ENCODE data around the gene ARID5B. TPM values are rescaled to one million over a fixed set of nuclear protein-coding genes. Genes with fewer than 3 reads are reported as not detected.

The ARID5B gene
- polyA plus RNA-seq, 1 of the 3 experiments (the other 2 are of a cell fraction) = 10.9 TPM

- POLR2A ChIA-PET = no interaction called here
- Histone ChIP-seq H3K4me2 (no peak overlapping the region), H3K9ac (no peak overlapping the region), H3K79me2 (ENCODE audit: insufficient read depth) (peaks cover 80% of the 10 kb centered on the region), H3K4me3 (ENCODE audit: low read depth in 2 of 2, low read length in 1 of 2) (no peak overlapping the region), H3K9me2 (no peaks in the 10 kb centered on the region), H3K27me3 (ENCODE audit: insufficient read depth) (no peaks in the 10 kb centered on the region), H3K4me1 (ENCODE audit: control insufficient read depth in 1 of 2, insufficient read depth in 2 of 2, low read depth in 1 of 2, low read length in 1 of 2) (peaks cover 11 to 23% of the 10 kb centered on the region in 2 experiments), H3K36me3 (replicated peaks in 1 of 2; ENCODE audit: control insufficient read depth in 1 of 2, insufficient read depth in 2 of 2, low read length in 1 of 2) (peaks cover 12 to 17% of the 10 kb centered on the region in 2 experiments), H2AFZ (ENCODE audit: low read depth) (no peak overlapping the region), H4K20me1 (ENCODE audit: insufficient read depth) (peaks cover 6% of the 10 kb centered on the region; the same call in 1 of the 2 replicates), H3F3A (replicated peaks; ENCODE audit: insufficient read depth) (peaks cover 9% of the 10 kb centered on the region), H3K27ac (ENCODE audit: low read depth in 2 of 2, low read length in 1 of 2) (no peak overlapping the region), H3K9me3 (no peaks in the 10 kb centered on the region)
- TF ChIP-seq TCF12 (IDR thresholded peaks at IDR 0.05) = no peak
- TF ChIP-seq TAF1 (IDR thresholded peaks at IDR 0.05; ENCODE audit: borderline replicate concordance, low read depth, low read length) = no peak
- TF ChIP-seq FOXJ3 (CRISPR knock-in tag; IDR thresholded peaks at IDR 0.05) = no peak
- TF ChIP-seq FOXM1 (IDR thresholded peaks at IDR 0.05; ENCODE audit: low read depth) = no peak
- no peak for TF ChIP-seq SMC3 (IDR thresholded peaks at IDR 0.05; ENCODE audit: low read depth, low read length)
- TF ChIP-seq, protein P1, sequence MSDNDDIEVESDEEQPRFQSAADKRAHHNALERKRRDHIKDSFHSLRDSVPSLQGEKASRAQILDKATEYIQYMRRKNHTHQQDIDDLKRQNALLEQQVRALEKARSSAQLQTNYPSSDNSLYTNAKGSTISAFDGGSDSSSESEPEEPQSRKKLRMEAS (IDR thresholded peaks at IDR 0.05; ENCODE audit: low read depth) = no peak
- TF ChIP-seq JUND (IDR thresholded peaks at IDR 0.05) = no peak
- no peak for TF ChIP-seq YY1 (IDR thresholded peaks at IDR 0.05; ENCODE audit: low read depth)
- TF ChIP-seq MXI1 (IDR thresholded peaks at IDR 0.05; ENCODE audit: low read depth, low read length) = no peak
- no peak for TF ChIP-seq POLR2AphosphoS5 (IDR thresholded peaks at IDR 0.05; ENCODE audit: low read depth, low read length)
- TF ChIP-seq CTCF (IDR thresholded peaks at IDR 0.05) = no peak
- WGBS (ENCODE audit: low lambda C conversion rate) = 89% methylated on average over 2 of the region's 2 CpGs
- CTCF ChIA-PET = no interaction called here
- DNase-seq = no peak
These were observed 19.6 kb downstream of the ARID5B start for GRCh38 chr10:61921143-61921542.

DNA sequence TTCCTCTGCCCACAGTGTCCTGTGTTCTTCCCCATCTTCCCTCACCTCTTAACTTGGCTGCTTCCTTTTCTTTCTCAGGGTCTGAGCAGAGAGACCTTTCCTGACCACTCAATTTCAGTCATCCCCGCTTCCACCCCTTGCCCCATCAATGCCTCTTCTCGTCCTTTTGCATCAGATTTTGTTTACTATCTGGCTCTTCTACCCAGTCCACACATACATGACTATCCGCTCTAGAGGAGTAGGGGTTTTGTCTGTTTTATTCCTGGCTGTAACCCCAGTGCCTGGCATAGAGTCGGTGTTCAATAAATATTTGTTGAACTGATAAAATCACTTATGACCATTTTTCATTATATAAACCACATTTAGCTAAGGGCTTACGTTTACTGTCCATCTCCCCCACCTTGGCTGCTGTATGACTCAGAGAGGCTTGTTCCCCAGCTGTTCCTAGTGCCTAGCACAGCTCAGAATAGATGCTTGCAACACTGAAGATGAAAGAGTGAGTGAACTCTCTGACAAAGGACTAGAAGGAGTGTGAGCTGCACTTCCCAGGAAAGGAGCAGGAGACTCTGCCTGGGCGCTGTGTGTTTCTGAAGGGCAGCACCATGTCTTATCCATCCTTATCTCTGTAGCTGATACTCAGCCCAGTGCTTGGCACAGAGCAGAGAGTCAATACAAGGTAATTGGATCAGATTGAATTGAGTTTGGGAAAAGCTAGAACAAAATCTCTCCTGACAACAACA is 21.9 kb downstream of the ARID5B start:
- ChIA-PET POLR2A (no interaction called here), CTCF (interaction anchor here (1.1 to 1.6 kb wide), 3 partner anchors 8 to 49 kb away, joined by 3 to 4 read pairs (median 4); no protein-coding TSS in a partner anchor)
- H4K20me1 ChIP-seq (ENCODE audit: insufficient read depth) = peaks cover 6% of the 10 kb centered on the region; the same call in 1 of the 2 replicates
- no peak overlapping the region for H2AFZ ChIP-seq (ENCODE audit: low read depth)
- no peaks in the 10 kb centered on the region for H3K9me2 ChIP-seq
- no peak for TF ChIP-seq SIN3A (IDR thresholded peaks at IDR 0.05; ENCODE audit: borderline replicate concordance, low read depth, low read length)
- TF ChIP-seq FOSL2 (IDR thresholded peaks at IDR 0.05; ENCODE audit: borderline replicate concordance, low read depth) = peak; percentile 86
- peak; percentile 66; the same call in 1 of the 2 replicates for TF ChIP-seq NFIC (IDR thresholded peaks at IDR 0.05; ENCODE audit: borderline replicate concordance)
- TF ChIP-seq MXI1 (IDR thresholded peaks at IDR 0.05; ENCODE audit: low read depth, low read length) = no peak
- peak in 1 of 2 experiments; percentile 75; a peak in 2 of 4 replicates for TF ChIP-seq EP300 (IDR thresholded peaks at IDR 0.05; ENCODE audit: borderline replicate concordance in 1 of 2, low read depth in 1 of 2, low read length in 1 of 2)
- peak; percentile 92 for TF ChIP-seq TCF12 (IDR thresholded peaks at IDR 0.05)
- no peak for TF ChIP-seq GATA2 (CRISPR knock-in tag; IDR thresholded peaks at IDR 0.05)
- peak; percentile 71 for TF ChIP-seq JUND (IDR thresholded peaks at IDR 0.05)
- peak; percentile 21; the same call in 1 of the 2 replicates for TF ChIP-seq POLR2AphosphoS5 (IDR thresholded peaks at IDR 0.05; ENCODE audit: low read depth, low read length)
- no peak for TF ChIP-seq FOXJ3 (CRISPR knock-in tag; IDR thresholded peaks at IDR 0.05)
- no peak for TF ChIP-seq MEF2A (IDR thresholded peaks at IDR 0.05; ENCODE audit: borderline replicate concordance, low read depth)
- TF ChIP-seq CTCF (IDR thresholded peaks at IDR 0.05) = no peak
- TF ChIP-seq, protein P2, sequence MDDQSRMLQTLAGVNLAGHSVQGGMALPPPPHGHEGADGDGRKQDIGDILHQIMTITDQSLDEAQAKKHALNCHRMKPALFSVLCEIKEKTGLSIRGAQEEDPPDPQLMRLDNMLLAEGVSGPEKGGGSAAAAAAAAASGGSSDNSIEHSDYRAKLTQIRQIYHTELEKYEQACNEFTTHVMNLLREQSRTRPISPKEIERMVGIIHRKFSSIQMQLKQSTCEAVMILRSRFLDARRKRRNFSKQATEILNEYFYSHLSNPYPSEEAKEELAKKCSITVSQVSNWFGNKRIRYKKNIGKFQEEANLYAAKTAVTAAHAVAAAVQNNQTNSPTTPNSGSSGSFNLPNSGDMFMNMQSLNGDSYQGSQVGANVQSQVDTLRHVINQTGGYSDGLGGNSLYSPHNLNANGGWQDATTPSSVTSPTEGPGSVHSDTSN (IDR thresholded peaks at IDR 0.05) = peak; percentile 80
- no peak for TF ChIP-seq TAF1 (IDR thresholded peaks at IDR 0.05; ENCODE audit: borderline replicate concordance, low read depth, low read length)
- 45% methylated on average over 6 of the region's 6 CpGs for WGBS (ENCODE audit: low lambda C conversion rate)
- H3K4me3 ChIP-seq (ENCODE audit: low read depth in 2 of 2, low read length in 1 of 2) = no peak overlapping the region
- peaks cover 13 to 16% of the 10 kb centered on the region in 2 experiments for H3K36me3 ChIP-seq (replicated peaks in 1 of 2; ENCODE audit: control insufficient read depth in 1 of 2, insufficient read depth in 2 of 2, low read length in 1 of 2)
- H3K9ac ChIP-seq = no peak overlapping the region
- H3K9me3 ChIP-seq = no peaks in the 10 kb centered on the region
- H3F3A ChIP-seq (replicated peaks; ENCODE audit: insufficient read depth) = peaks cover 9% of the 10 kb centered on the region
- DNase-seq = no peak
- H3K79me2 ChIP-seq (ENCODE audit: insufficient read depth) = peaks cover 84% of the 10 kb centered on the region
- peaks cover 11 to 23% of the 10 kb centered on the region in 2 experiments for H3K4me1 ChIP-seq (ENCODE audit: control insufficient read depth in 1 of 2, insufficient read depth in 2 of 2, low read depth in 1 of 2, low read length in 1 of 2)
- H3K27ac ChIP-seq (ENCODE audit: low read depth in 2 of 2, low read length in 1 of 2) = peak overlapping the region in 1 of 2 experiments; percentile 43; a peak in 2 of 4 replicates
- peak overlapping the region; percentile 6; the same call in 1 of the 2 replicates for H3K4me2 ChIP-seq
- no peaks in the 10 kb centered on the region for H3K27me3 ChIP-seq (ENCODE audit: insufficient read depth)
